ENCODE results near the gene TIMM29.
A peak's percentile ranks its signal among the peaks of the same experiment; 100 is the strongest.

TIMM29 gene

DNA sequence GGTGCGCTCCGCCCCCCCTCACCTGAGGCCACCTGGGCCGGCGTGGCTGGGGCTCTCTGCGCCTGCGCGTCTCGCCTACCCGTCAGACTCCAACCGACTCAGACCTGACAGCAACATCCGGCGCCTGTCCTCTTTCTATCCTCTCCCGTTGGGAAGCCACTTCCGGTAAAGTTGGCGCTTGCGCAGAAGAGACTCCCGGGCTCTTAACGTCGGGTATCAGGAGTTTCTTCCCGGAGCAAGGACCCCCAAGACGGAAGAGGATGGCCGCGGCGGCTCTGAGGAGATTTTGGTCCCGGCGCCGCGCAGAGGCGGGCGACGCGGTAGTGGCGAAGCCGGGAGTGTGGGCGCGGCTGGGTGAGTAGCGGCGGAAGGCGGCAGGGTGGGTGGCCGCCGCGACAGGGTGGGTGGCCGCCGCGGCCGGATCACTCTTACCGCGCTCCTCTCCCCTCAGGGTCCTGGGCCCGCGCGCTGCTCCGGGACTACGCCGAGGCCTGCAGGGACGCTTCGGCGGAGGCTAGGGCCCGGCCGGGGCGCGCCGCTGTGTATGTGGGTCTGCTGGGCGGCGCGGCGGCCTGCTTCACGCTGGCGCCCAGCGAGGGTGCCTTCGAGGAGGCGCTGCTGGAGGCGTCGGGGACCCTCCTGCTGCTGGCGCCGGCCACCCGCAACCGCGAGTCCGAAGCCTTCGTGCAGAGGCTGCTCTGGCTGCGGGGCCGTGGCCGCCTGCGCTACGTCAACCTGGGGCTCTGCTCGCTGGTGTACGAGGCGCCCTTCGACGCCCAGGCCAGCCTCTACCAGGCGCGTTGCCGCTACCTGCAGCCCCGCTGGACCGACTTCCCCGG lies at the start of gene TIMM29, which contains the start of gene YIPF2:
Gene TIMM29 (plus strand): TSS at position 249 of the 839 bp plus-strand sequence. CDS start 12 bp downstream, at position 261.
Gene YIPF2 (minus strand): TSS at position 77 of the 839 bp plus-strand sequence. CDS start 229 bp downstream, outside the sequence.
- DNase-seq = peak; percentile 99

DNA sequence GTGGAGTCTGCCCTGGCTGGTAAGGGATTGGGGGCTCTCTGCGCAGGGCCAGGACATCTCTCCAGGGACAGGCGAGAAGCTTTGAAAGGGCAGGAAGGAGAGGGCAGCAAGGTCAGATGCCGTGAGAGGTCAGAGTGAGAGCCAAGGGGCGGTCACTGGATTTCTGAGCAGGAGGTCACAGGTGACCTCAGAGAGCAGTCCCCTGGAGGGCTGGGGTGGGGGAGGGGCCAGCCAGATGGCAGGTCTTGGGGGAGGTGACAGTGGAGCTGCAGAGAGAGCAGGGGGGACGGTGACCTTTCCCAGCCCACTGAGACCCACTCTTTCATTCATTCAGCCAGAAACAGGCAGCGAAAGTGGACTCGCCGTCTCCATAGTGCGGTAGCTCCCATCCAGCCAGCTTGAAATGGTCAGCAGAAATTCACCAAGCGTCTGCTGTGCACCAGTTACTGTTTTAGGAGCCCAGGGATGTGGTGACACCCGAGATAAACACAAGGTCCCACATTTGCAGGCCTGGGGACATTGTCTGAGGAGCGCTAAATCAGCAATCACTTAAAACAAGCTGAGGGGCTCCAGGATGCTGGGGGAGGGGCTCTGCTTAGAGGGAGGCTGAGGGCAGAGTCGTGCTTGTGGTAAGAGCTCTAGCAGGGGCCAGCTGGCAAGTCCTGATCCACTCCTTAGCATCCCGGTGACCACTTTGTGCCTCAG lies 47.1 kb upstream of the TIMM29 start:
- no peak for DNase-seq

DNA sequence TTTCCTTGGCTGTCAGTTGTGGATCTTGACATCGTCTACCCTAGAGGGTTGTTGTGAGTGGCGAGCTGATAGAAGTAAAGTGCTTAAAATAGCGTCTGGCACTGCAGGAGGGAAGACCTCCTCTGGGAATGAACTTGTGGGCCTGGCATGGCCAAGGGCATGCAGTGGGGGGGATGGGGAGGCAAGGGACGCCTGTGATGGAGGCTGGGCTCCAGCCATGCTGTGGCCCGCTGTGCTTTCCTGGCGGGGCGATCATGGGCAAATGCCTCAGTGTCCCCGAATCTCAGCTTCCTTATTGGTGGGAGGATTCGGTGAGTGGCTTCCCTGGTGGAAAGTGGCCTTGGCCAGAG lies 46.5 kb upstream of the TIMM29 start:
- no peak for DNase-seq

DNA sequence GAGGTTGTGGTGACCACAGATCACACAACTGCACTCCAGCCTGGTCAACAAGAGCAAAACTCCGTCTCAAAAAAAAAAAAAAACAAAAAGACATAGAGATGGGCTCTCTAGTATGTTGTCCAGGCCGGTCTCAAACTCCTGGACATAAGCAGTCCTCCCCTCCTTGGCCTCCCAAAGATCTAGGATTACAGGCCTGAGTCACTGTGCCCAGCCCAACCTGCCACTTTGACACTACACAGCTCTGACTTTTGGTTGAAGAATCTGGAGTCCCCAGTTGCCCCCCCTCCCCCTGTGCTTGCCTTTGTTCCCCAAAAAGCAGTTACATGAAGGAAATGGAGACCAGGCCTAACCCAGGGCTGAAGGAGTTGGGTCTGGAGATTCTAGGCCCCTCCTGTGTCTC lies 44.3 kb upstream of the TIMM29 start:
- DNase-seq = peak; percentile 88

DNA sequence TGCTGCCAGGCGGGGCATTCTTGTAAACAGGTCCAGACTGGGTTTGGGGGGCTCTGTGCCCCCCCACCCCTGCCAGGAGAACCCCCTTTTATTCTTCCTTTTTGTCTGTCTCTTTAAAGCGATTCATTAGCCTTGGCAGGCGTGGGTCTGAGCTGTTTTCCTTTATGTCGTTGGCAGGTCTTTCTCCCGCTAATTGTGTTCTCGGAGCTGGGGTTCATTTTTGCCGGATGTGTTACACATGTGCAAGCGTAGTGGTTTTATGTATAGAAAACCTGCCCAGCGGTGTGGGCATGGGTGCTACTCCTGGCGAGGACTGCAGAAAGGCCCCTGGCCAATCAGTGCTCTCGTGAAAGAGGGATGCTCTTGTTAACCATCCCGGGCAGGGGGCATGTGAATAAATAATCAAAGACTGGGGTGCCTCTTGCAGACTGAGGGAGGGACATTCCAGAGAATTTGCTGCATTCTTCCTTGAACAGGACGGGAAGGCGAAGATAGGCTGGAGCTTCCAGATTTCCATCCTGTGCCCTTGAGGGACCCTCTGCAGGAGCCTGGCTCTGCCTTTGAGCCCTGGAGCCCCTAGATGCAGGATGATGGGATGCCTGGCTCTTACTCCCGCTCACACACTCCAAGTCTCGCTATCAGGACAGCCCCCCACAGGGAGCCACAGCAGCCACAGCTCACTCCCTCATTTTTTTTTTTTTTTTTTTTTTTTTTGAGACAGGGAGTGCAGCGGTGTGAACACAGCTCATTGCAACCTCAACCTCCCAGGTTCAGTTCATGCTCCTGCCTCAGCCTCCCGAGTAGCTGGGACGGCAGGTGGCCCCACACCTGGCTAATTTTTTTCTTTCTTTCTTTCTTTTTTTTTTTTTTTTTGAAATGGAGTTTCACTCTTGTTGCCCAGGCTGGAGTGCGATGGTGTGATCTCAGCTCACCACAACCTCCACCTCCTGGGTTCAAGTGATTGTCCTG lies 43.1 kb upstream of the TIMM29 start:
- DNase-seq = no peak

DNA sequence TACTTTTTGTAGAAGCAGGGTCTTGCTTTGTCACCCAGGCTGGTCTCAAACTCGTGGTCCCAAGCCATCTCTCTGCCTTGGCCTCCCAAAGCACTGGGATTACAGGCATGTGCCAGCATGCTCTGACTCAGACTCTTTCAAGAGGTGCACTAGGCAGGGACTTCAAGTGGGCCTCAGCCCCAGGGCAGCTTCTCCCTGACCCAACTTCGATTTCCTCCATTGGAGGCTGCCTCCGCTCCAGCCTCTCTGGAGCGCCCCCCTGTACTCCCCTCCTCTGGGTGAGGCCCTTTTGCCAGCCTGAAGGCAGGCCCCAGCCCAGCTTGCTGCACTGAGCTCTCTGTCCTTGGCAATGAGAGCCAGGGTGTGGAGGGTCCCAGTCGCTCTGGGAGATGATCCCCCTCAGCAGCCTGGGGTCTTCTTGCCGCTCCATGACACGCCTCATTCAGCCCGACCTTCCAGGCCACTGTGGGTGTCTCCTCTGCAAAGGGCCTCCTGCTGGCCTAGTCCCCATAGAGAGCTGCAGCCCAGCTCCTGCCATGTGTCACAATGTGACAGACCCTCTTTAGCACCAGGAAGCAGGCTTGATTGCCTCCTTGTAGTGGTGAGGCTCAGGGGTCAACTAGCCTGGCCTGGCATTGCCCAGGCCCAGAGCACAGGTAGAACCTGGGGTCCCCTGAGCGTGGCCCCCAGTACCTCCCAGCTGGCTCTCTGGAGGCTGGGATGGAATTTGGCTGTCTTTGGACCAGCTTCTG lies 40.8 kb upstream of the TIMM29 start:
- DNase-seq = no peak

DNA sequence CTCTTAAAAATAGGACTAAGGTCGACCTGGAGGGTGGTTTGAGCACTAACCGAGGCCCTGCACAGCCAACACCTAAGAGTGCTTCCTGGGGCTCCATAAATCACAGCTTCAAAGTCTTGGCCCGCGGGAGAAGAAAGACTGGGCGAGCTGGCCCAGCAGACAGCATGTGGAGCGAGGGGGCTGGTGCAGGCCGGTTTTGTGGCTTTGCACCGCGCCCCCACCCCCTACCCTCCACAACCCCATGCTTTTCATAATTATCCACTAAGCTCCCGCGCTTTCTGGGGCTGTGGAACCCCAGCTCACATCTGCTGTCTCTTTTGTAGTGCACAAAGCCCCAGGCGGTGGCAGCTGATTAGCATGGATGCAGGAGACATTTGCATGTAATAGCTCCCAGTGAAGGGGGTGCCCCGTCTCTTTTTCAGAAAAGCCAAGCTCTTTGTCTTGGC lies 40.2 kb upstream of the TIMM29 start:
- no peak for DNase-seq

DNA sequence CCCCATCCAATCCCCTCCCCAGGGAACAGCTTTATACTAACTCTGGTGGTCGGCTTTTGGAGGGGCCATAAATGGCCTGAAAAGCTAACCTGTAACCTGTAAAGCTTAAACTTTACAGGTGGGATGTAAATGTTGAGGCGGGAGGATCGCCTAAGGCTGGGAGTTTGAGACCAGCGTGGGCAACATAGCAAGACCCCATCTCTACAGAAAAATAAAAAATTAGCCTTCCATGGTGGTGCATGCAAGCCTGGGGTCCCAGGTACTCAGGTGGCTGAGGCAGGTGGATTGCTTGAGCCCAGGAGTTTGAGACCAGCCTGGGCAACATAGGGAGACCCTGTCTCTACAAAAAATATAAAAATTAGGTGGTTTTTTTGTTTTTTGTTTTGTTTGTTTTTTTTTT lies 38.7 kb upstream of the TIMM29 start:
- DNase-seq = no peak

DNA sequence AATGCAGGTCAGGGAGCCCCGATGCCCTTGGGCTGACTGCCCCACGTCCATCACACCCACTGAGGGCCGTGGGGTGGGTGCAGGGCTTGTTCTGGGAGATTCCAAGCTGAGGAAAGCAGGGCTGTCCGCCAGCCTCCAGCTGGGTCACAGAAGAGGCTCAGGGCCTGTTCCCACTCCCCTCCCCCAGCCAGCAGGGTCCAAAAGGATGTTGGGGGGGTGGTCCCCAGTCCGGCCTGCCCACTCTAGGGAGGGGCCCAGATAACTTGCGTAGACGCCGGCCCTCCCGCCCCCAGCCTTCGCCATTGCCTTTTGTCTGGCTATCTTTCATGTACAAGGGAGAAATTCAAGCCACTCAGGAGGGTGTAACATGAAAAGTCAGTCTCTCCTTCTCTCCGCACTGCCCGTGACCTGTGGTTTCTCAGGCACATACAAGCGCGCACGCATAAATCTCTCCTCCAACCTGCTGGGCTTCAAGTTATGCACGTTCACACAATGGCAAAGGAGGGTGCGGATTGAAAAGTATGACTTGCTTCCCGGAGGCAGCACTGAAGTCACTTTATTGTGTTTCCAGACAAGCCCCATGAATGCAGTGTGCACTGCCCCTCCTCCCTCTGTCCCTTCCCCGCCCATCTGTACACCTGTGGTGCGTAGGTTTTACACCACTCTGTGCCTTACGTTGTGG lies 37.1 kb upstream of the TIMM29 start:
- no peak for DNase-seq

DNA sequence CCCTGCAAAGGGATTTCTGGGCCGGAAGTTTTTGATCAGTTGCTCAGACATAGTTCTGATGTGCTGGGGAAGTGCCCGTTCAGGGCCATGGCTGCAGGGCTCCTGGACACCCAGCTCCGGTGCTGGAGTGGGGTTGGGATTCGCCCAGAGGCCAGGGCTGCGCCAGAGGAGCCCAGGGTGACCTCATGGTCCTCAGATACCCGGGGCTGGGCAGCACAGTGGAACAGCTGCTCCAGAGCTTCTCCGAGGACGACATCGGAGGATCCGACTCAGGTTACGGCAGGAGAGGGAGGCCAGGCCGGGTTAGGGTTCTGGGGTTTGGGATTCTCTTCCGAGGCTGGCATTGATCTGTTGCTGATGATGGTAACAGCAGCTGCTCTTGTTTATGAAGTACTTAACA lies 36.4 kb upstream of the TIMM29 start:
- DNase-seq = no peak

DNA sequence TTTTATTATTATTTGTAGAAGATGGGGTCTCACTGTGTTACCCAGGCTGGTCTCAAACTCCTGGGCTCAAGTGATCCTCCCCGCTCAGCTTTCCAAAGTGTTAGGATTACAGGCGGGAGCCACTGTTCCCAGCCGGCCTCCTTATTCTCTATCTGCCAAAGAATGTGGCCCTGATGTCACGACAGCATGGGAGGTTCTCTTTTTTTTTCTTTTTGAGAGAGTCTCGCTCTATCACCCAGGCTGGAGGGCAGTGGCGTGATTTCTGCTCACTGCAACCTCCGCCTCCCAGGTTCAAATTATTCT lies 33.7 kb upstream of the TIMM29 start:
- no peak for DNase-seq

DNA sequence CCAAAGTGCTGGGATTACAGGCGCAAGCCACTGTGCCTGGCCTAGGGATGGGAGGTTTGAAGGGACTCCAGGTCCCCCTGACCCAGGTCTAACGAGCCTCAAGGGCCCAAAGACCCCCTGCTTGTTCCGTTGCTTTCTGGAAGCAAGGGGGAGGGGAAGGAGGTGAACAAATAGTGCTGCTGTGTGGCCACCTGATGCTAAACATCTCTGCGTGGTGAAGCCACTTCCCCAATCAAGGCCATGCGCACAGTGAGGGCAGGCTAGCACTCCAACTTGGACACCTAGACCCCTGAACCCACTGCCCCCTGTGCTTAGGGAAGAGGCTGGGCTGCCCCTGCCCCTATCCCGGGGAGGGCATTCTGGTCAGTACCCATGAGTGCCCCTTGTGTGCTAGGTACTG lies 33.2 kb upstream of the TIMM29 start:
- DNase-seq = peak; percentile 47

DNA sequence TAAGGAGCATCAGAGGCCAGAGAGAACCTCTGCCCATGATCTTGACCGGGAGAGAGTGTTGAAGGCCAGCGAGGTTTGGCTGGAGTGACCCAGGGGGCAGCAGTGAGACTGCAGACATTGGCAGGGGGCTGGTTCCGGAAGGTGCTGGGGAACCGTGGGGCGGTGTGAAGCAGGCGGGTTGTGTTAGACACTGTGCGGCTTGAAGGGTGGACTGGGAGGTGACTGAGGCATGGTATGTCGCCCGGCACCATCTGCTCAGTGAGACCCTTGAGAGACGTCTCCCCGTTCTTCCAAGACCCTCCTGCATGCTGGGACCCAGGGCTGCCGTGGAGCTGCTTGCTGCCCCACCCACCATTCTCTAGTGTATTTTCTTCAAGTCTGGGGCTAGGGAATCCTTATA lies 32.7 kb upstream of the TIMM29 start:
- peak; percentile 55 for DNase-seq

DNA sequence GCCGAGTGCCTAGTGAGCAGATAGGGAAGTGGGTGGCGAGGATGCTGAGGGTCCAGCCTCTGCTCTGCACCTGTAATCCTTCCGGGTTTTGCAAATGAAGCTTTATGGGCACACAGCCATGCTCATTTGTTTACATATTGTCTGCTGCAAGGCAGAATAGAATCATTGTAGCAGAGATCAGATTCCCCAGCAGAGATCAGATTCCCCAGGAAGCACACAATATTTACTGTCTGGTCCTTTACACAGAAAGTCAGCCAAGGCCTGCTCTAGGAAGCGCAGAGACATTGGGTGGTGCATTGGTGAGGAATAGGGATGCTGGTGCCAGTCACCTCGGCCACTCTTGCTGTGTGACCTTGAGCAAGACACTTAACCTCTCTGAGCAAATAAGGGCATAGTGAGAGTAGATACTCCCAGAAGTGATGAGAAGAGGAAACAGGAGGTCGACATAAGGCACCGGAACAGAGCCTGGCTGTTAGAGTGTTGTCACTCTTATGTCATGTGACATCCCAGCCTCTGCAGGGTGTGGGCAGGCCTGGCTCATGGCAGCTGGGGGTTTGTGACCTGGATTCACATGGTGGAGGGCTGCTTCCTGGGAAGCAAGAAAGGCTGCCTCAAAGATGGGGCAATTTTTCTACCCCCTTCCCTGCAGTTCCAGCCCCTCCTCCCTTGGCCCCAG lies 31.6 kb upstream of the TIMM29 start:
- DNase-seq = peak; percentile 46

DNA sequence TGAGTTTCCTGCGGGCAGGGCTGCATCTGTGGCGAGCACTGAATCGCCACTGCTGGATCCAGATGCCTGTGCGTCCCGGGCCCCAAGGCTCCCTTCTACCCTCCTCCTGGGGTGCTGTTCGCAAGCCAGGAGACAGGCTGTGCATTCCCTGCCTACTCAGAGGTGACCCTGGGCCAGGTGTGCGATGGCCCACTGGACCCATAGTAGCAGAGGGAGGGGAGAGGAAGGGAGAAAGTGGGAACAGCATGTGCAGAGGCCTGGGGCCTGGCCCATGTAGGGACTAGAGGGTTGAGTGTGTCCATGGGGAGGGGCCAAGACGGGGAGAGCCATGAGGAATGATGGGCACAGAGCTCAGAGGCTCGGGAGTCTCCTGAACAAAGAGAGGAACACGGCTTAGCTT lies 30.0 kb upstream of the TIMM29 start:
- no peak for DNase-seq

DNA sequence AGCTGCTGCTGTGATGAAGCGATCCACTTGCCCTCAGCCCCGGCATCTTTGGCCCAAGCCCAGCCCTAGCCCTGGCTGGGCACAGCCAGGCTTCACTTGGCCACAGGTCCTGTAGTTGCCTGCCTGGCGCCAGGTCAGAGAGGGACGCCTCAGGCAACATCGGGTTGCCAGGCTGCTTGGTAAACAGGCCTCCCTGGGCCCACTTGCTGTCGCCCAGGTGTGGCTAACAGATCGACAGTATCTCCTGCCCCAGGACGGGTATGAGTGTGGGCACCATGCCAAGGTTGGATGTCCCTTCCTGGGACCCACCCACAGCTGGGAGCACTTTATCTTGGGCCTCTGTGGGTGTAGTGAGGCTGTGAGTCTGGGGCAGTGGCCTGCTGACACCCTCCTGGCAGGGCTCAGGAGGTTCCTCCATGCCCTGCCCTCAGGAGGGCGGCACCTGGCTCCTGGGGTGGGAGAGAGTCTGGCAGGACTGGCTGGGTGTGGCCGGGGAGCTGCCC lies 29.4 kb upstream of the TIMM29 start:
- no peak for DNase-seq

DNA sequence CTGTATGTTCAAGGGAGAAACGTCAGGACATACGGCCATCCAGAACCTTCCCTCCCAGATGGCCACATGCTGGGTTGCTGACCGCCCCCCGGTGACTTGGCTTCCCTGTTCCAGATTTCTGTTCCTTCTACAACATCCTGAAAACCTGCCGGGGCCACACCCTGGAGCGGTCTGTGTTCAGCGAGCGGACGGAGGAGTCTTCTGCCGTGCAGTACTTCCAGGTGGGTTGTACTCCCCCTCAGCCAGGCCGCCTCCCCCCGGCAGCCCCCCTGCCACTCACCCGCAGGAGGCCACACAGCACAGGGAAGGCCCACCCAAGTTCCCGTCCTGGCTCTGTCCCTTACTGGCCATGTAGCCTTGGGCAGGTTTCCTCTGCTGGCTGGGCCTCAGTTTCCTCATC lies 20.7 kb upstream of the TIMM29 start:
- no peak for DNase-seq

DNA sequence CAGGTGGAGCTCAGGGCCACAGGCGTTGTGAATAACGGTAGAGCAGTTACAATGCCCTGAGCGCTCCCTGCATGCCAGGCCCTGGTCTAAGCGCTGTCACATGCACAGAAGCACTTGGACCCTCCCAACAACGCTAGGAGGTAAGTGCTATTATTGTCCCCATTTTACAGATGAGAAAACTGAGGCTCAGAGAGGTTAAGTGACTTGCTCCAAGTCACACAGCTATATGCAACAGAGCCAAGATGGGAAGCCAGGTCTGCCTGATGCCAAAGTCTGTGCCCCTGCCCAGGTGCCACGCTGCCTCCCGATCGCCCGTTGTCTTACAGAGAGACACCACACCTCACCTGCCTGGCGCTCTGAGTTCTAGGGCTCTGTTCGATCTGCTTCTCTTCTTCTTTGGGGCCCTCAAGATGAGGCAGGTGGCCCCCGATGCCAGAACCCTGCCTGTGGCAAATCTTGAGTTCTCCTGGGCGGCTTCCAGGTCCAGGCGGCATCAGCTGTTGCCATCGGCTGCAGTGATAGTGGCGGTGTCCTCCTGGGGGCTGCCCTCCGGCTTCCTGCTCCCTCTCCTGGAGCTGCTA lies 20.1 kb upstream of the TIMM29 start:
- no peak for DNase-seq

DNA sequence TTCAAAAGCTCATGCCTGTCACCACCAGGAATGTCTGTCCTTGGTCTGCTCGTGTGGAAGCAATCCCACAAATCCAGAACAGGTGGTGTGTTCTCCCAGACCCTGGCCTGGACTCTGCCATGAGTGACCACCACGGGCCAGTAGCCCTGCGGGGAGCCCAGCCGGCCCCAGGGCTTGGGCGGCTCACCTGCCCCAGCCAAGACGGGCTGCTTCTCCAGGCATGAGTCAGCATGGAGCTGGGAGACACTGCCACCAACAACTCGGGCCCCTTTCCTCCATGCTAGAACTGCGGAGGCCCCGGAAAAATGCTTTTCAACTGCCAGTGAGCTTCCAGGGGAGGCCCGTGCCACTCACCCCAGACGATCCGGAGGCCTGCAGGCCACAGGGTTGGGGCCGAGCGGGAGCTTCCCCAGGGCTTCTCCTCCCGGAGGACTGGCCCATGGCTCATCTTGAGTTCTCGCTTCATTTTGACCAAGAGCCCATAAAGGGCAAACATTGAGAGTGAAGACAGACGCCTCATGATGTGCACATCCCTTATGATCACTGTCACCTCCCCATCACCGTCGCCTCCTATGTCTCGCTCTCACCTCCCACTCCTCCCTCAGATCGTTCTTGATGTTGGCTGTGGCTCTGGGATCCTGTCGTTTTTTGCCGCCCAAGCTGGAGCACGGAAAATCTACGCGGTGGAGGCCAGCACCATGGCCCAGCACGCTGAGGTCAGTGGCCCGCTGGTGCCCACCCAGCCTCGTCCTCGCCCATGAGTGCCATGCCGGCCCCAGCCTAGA lies 16.8 kb upstream of the TIMM29 start:
- DNase-seq = peak; percentile 71

DNA sequence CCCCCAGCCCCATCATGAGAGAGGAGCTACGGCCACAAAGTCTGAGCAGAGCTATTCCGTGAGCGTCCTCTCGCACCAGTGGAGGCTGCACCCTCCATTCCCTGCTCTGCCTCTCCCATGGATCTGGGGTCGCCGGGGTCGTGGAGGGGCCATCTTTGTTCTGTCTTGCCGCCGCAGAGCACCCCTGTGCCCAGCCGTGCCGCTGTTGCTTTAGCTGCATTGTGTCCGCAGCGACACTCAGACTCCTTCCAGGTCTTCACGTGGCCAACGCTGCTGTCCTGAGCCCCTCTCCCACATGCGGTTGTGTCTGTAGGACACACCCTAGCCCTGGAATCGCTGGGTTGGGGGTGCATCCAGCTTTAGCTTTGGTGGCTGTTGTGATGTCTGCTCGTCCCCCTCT lies 16.0 kb upstream of the TIMM29 start:
- DNase-seq = no peak

Measured in islet precursor cell (in vitro differentiated cells).